ENCODE data around the gene CTCFL.

The CTCFL gene

GRCh38 chr20:57527728-57528127, 2.8 kb upstream of the CTCFL start:
- Mint-ChIP-seq H3K4me3 (no peak overlapping the region), H3K36me3 (ENCODE audit: low read depth) (no peaks in the 10 kb centered on the region), H3K27ac (no peak overlapping the region), H3K27me3 (ENCODE audit: low read depth, poor library complexity) (peaks cover 9% of the 10 kb centered on the region), H3K9me3 (peaks cover 6% of the 10 kb centered on the region), H3K4me1 (peaks cover 52% of the 10 kb centered on the region)
- no peak for DNase-seq
- TF ChIP-seq, protein P1, sequence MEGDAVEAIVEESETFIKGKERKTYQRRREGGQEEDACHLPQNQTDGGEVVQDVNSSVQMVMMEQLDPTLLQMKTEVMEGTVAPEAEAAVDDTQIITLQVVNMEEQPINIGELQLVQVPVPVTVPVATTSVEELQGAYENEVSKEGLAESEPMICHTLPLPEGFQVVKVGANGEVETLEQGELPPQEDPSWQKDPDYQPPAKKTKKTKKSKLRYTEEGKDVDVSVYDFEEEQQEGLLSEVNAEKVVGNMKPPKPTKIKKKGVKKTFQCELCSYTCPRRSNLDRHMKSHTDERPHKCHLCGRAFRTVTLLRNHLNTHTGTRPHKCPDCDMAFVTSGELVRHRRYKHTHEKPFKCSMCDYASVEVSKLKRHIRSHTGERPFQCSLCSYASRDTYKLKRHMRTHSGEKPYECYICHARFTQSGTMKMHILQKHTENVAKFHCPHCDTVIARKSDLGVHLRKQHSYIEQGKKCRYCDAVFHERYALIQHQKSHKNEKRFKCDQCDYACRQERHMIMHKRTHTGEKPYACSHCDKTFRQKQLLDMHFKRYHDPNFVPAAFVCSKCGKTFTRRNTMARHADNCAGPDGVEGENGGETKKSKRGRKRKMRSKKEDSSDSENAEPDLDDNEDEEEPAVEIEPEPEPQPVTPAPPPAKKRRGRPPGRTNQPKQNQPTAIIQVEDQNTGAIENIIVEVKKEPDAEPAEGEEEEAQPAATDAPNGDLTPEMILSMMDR (IDR thresholded peaks at IDR 0.05): no peak

DNA sequence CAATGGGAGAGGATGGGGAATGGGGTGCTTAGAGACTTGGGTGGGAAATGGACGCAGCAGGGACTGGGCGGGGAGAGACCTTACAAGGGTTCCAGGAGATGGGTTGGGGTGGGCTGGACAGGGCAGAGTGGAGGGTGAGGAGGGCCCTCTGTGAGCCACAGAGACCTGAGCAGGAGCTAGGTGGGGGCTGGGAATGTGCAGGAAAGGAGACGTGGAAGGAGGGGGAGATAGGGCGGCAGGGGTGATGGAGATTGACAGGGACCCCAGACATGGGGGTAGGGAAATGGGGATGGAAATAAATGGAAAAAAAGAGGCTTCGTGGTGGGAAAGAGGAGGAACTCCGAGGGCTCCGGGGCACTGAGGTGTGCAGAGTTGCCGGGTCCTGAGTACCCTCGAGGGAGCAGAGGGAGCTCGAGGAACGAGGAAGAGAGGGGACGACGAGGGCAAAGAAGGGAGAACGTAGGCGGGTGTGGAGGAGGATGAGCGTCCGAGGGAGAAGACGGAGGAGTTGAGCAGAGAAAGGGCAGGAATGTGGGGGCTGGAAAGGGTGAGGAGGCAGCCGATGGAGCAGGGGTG, 2.0 kb upstream of the CTCFL start:
- TF ChIP-seq, protein P1 (IDR thresholded peaks at IDR 0.05): no peak
- peak overlapping the region; percentile 19 for H3K4me3 Mint-ChIP-seq
- peaks cover 52% of the 10 kb centered on the region for H3K4me1 Mint-ChIP-seq
- no peaks in the 10 kb centered on the region for H3K36me3 Mint-ChIP-seq (ENCODE audit: low read depth)
- H3K9me3 Mint-ChIP-seq: no peaks in the 10 kb centered on the region
- H3K27ac Mint-ChIP-seq: peak overlapping the region; percentile 68
- H3K27me3 Mint-ChIP-seq (ENCODE audit: low read depth, poor library complexity): peaks cover 12% of the 10 kb centered on the region
- DNase-seq: peak; percentile 16

GRCh38 chr20:57526087-57526884, 1.3 kb upstream of the CTCFL start:
- DNase-seq: peak; percentile 44
- Mint-ChIP-seq H3K27ac (no peak overlapping the region), H3K27me3 (ENCODE audit: low read depth, poor library complexity) (peaks cover 9% of the 10 kb centered on the region), H3K4me1 (peaks cover 52% of the 10 kb centered on the region), H3K4me3 (no peak overlapping the region), H3K9me3 (no peaks in the 10 kb centered on the region), H3K36me3 (ENCODE audit: low read depth) (no peaks in the 10 kb centered on the region)
- TF ChIP-seq, protein P1 (IDR thresholded peaks at IDR 0.05): no peak

DNA sequence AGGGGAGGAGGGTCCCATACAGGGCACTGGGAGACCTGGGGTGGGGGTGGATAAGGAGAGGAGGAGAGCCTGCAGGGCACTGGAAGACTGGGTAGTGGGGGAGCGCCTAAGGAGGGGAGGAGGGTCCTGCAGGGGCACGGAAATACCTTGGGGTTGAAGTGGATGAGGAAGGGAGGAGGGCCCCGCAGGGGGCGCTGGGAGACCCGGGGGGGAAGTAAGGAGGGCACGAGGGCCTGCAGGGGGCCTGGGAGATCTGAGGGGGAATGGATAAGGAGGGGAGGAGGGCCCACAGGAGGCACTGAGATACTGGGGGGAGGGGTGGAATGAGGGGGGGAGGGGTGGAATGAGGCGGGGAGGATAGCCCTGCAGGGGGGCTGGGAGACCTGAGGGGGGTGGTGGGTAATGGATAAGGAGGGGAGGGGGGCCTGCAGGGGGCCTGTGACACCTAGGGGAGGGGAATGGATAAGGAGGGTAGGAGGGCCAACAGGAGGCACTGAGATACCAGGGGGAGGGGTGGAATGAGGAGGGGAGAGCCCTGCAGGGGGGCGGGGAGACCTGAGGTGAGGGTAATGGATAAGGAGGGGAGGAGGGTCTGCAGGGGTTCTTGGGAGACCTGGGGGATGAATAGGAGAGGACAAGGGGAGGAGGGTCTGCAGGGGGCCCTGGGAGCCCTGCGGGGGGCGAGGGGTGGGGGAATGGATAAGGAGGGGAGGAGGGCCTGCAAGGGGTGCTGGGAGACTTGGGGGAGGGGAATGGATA, 567 bp upstream of the CTCFL start:
- H3K4me1 Mint-ChIP-seq: peaks cover 52% of the 10 kb centered on the region
- H3K9me3 Mint-ChIP-seq: no peaks in the 10 kb centered on the region
- DNase-seq: no peak
- H3K27ac Mint-ChIP-seq: no peak overlapping the region
- peaks cover 9% of the 10 kb centered on the region for H3K27me3 Mint-ChIP-seq (ENCODE audit: low read depth, poor library complexity)
- TF ChIP-seq, protein P1 (IDR thresholded peaks at IDR 0.05): no peak
- H3K4me3 Mint-ChIP-seq: no peak overlapping the region
- H3K36me3 Mint-ChIP-seq (ENCODE audit: low read depth): no peaks in the 10 kb centered on the region

DNA sequence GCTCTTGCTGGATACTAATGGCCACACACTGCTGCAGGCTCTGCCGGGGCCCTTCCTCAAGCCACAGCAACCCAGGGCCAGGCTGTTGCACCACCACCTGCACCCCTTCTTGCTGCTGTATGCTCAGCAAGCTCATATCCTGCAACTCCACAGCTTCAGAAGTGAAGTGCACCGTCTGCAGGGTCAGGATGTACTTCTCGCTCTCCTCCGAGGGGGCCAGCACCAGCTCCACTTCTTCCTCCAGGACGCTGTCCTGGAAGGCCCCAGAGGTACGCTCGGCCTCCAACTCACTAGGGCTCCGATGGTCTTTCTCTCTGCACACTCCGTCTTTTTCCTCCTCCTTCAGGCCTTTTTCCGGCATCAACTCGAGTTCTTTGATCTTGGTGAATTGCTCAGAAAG, 1.2 kb downstream of the CTCFL start:
- H3K36me3 Mint-ChIP-seq (ENCODE audit: low read depth): no peaks in the 10 kb centered on the region
- TF ChIP-seq, protein P1 (IDR thresholded peaks at IDR 0.05): no peak
- H3K9me3 Mint-ChIP-seq: no peaks in the 10 kb centered on the region
- DNase-seq: no peak
- peaks cover 38% of the 10 kb centered on the region for H3K4me1 Mint-ChIP-seq
- H3K27me3 Mint-ChIP-seq (ENCODE audit: low read depth, poor library complexity): peaks cover 13% of the 10 kb centered on the region
- H3K4me3 Mint-ChIP-seq: no peak overlapping the region
- no peak overlapping the region for H3K27ac Mint-ChIP-seq

Measured in nephron progenitor cell (in vitro differentiated cells).